GM12878 (cell line): ENCODE data around the gene SLC35F2.

Experiments used
- BACH1 ChIP-seq: fragments of 450-650 bp; IDR thresholded peaks from 2 replicates; pipeline ENCODE4 v1.6.1; 2017; ENCODE audit warnings: mild to moderate bottlenecking, borderline replicate concordance
- CEBPB ChIP-seq, 2 experiments: fragments of 150-350 bp in 1 of 2; IDR thresholded peaks; 2 replicates each; pipeline ENCODE4 v1.6.1; 2012 to 2014; ENCODE audit warnings: low read depth in 2 of 2, low read length in 2 of 2, borderline replicate concordance in 1 of 2, inconsistent platforms in 1 of 2
- CTCF ChIP-seq, 3 experiments: IDR thresholded peaks in 2 of 3; conservative IDR thresholded peaks in 1 of 3; 2 replicates each; pipeline ENCODE4 v1.5.1; 2011; ENCODE audit warnings: low read depth in 3 of 3, low read length in 3 of 3, mild to moderate bottlenecking in 3 of 3, control low read depth in 2 of 3, moderate library complexity in 2 of 3, inconsistent platforms in 1 of 3, mixed read lengths in 1 of 3; ENCODE audit not compliant: control insufficient read depth in 2 of 3, insufficient read depth in 1 of 3; ENCODE audit errors: extremely low read depth in 1 of 3
- ESRRA ChIP-seq: IDR thresholded peaks from 2 replicates; pipeline ENCODE4 v1.6.1; 2012; ENCODE audit warnings: mild to moderate bottlenecking, low read length, improper control_type of control experiment
- EZH2 ChIP-seq: IDR thresholded peaks from 2 replicates; pipeline ENCODE4 v1.6.1; 2012; ENCODE audit warnings: low read depth, mild to moderate bottlenecking, control low read depth, inconsistent platforms, low read length, borderline replicate concordance; ENCODE audit not compliant: control insufficient read depth
- FOXK2 ChIP-seq: fragments of 450-650 bp; IDR thresholded peaks from 2 replicates; pipeline ENCODE4 v1.6.1; 2017; ENCODE audit warnings: mild to moderate bottlenecking, moderate library complexity
- MXI1 ChIP-seq: fragments of 150-350 bp; IDR thresholded peaks from 2 replicates; pipeline ENCODE4 v1.6.1; 2011; ENCODE audit warnings: low read depth, mild to moderate bottlenecking, inconsistent platforms, low read length, improper control_type of control experiment
- MYC ChIP-seq: IDR thresholded peaks from 2 replicates; pipeline ENCODE4 v1.6.1; 2011; ENCODE audit warnings: mild to moderate bottlenecking, low read length, moderate library complexity, inconsistent platforms; ENCODE audit not compliant: insufficient read depth, insufficient replicate concordance, insufficient read length, severe bottlenecking
- NFXL1 ChIP-seq: fragments of 450-650 bp; IDR thresholded peaks from 2 replicates; pipeline ENCODE4 v1.6.1; 2017; ENCODE audit warnings: antibody characterized with exemption, mild to moderate bottlenecking, borderline replicate concordance
- POLR2AphosphoS2 ChIP-seq: IDR thresholded peaks from 2 replicates; pipeline ENCODE4 v1.6.1; 2011; ENCODE audit warnings: low read depth, mild to moderate bottlenecking, low read length, improper control_type of control experiment, moderate library complexity
- RAD21 ChIP-seq: IDR thresholded peaks from 2 replicates; pipeline ENCODE4 v1.6.1; 2011; ENCODE audit warnings: mild to moderate bottlenecking, low read depth, low read length, moderate library complexity; ENCODE audit not compliant: insufficient read depth
- SIN3A ChIP-seq: IDR thresholded peaks from 2 replicates; pipeline ENCODE4 v1.6.1; 2012; ENCODE audit warnings: low read depth, low read length, improper control_type of control experiment
- TAF1 ChIP-seq: IDR thresholded peaks from 2 replicates; pipeline ENCODE4 v1.6.1; 2011; ENCODE audit warnings: mild to moderate bottlenecking, low read depth, low read length, borderline replicate concordance

GRCh38 chr11:107882095-107882820 lies 23.7 kb upstream of the SLC35F2 start:
- TF ChIP-seq BACH1 = no peak
- no peak for TF ChIP-seq POLR2AphosphoS2
- TF ChIP-seq RAD21 = no peak
- no peak for TF ChIP-seq MXI1
- TF ChIP-seq CEBPB (IDR thresholded peaks at IDR 0.05; ENCODE audit: borderline replicate concordance in 1 of 2, low read depth in 2 of 2, low read length in 2 of 2) = no peak
- TF ChIP-seq CTCF (IDR thresholded peaks at IDR 0.05 in 2 of 3, conservative IDR thresholded peaks at IDR 0.05 in 1 of 3; ENCODE audit: control insufficient read depth in 2 of 3, extremely low read depth in 1 of 3, insufficient read depth in 1 of 3, low read depth in 3 of 3, low read length in 3 of 3) = no peak
- no peak for TF ChIP-seq FOXK2
- no peak for TF ChIP-seq ESRRA
- no peak for TF ChIP-seq TAF1
- no peak for TF ChIP-seq NFXL1
- TF ChIP-seq MYC = no peak
- no peak for TF ChIP-seq EZH2
- TF ChIP-seq SIN3A = no peak
